PC-9 (cell line): Measurements from ENCODE around the gene ZNF319.

Experiments used
- EZH2 ChIP-seq: fragments of 200-600 bp; sonication (generic); IDR thresholded peaks from 2 replicates; pipeline ENCODE4 v1.8.0; 2017; ENCODE audit warnings: antibody characterized with exemption, low read depth
- TF ChIP-seq, protein P1 (sequence below): fragments of 200-600 bp; sonication (generic); conservative IDR thresholded peaks from 2 replicates; pipeline ENCODE4 v1.6.1; 2017; ENCODE audit warnings: mixed run types, antibody characterized with exemption, mild to moderate bottlenecking, moderate library complexity

- TF ChIP-seq, protein P1, sequence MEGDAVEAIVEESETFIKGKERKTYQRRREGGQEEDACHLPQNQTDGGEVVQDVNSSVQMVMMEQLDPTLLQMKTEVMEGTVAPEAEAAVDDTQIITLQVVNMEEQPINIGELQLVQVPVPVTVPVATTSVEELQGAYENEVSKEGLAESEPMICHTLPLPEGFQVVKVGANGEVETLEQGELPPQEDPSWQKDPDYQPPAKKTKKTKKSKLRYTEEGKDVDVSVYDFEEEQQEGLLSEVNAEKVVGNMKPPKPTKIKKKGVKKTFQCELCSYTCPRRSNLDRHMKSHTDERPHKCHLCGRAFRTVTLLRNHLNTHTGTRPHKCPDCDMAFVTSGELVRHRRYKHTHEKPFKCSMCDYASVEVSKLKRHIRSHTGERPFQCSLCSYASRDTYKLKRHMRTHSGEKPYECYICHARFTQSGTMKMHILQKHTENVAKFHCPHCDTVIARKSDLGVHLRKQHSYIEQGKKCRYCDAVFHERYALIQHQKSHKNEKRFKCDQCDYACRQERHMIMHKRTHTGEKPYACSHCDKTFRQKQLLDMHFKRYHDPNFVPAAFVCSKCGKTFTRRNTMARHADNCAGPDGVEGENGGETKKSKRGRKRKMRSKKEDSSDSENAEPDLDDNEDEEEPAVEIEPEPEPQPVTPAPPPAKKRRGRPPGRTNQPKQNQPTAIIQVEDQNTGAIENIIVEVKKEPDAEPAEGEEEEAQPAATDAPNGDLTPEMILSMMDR = no peak
- TF ChIP-seq EZH2 = no peak
Measured at GRCh38 chr16:57961538-57961937, 38.9 kb downstream of the ZNF319 start.
